GM23338 (cell line): ENCODE results near the gene MCTP1. TPM values are rescaled to one million over a fixed set of nuclear protein-coding genes. Genes with fewer than 3 reads are reported as not detected.

Experiments
- ATAC-seq: fragments of 200-7000 bp; cut with Tn5 transposase; 3 replicates; pipeline ENCODE4 v1.9.1; 2020
- DNase-seq: peaks from one replicate; pipeline ENCODE4 v3.0.0-alpha.2; 2015; ENCODE audit warnings: low spot score
- H2AFZ ChIP-seq: fragments of 200-600 bp; sonication (generic); 2 replicates; pipeline ENCODE4 v1.8.0; 2016; ENCODE audit warnings: antibody characterized with exemption, mild to moderate bottlenecking, moderate library complexity
- H3F3A ChIP-seq: fragments of 200-600 bp; sonication (generic); replicated peaks from 2 replicates; pipeline ENCODE4 v1.8.0; 2017; ENCODE audit warnings: antibody characterized with exemption, mixed run types, low read depth
- H3K27ac ChIP-seq: fragments of 200-600 bp; sonication (generic); 2 replicates; pipeline ENCODE4 v1.6.1; 2016; ENCODE audit warnings: low read depth
- H3K27me3 ChIP-seq: fragments of 200-600 bp; sonication (generic); 2 replicates; pipeline ENCODE4 v1.8.0; 2016; ENCODE audit warnings: mild to moderate bottlenecking, mixed run types, moderate library complexity; ENCODE audit not compliant: insufficient read depth
- H3K36me3 ChIP-seq: fragments of 200-600 bp; sonication (generic); 2 replicates; pipeline ENCODE4 v1.8.0; 2016; ENCODE audit warnings: mild to moderate bottlenecking; ENCODE audit not compliant: insufficient read depth
- H3K4me1 ChIP-seq: fragments of 200-600 bp; sonication (generic); 2 replicates; pipeline ENCODE4 v1.8.0; 2016; ENCODE audit warnings: mild to moderate bottlenecking, moderate library complexity; ENCODE audit not compliant: insufficient read depth
- H3K4me2 ChIP-seq: fragments of 200-600 bp; sonication (generic); 2 replicates; pipeline ENCODE4 v1.7.1; 2017; ENCODE audit warnings: mixed run types
- H3K4me3 ChIP-seq: fragments of 200-600 bp; sonication (generic); 2 replicates; pipeline ENCODE4 v1.6.1; 2016; ENCODE audit warnings: mixed run types
- H3K79me2 ChIP-seq: fragments of 200-600 bp; sonication (generic); replicated peaks from 2 replicates; pipeline ENCODE4 v1.8.0; 2017; ENCODE audit warnings: mild to moderate bottlenecking; ENCODE audit not compliant: insufficient read depth
- H3K9me2 ChIP-seq: fragments of 200-600 bp; sonication (generic); 2 replicates; pipeline ENCODE4 v1.8.0; 2017; ENCODE audit not compliant: insufficient read depth
- H4K20me1 ChIP-seq: fragments of 200-600 bp; sonication (generic); replicated peaks from 2 replicates; pipeline ENCODE4 v1.8.0; 2017; ENCODE audit warnings: mild to moderate bottlenecking; ENCODE audit not compliant: insufficient read depth
- H3K27ac Mint-ChIP-seq: 2 replicates; pipeline ENCODE4 v1.8.0; 2020; ENCODE audit warnings: inconsistent platforms, mild to moderate bottlenecking, moderate library complexity, mixed read lengths
- H3K27me3 Mint-ChIP-seq: 3 replicates; pipeline ENCODE4 v1.8.0; 2022; ENCODE audit warnings: low read depth, mild to moderate bottlenecking, moderate library complexity, mixed read lengths, inconsistent platforms; ENCODE audit not compliant: insufficient read depth, poor library complexity
- H3K36me3 Mint-ChIP-seq: 3 replicates; pipeline ENCODE4 v1.8.0; 2021; ENCODE audit warnings: low read depth, mild to moderate bottlenecking, inconsistent platforms, moderate library complexity, mixed read lengths
- H3K4me1 Mint-ChIP-seq: 3 replicates; pipeline ENCODE4 v1.8.0; 2020; ENCODE audit warnings: mild to moderate bottlenecking, inconsistent platforms, mixed read lengths
- H3K4me3 Mint-ChIP-seq: 3 replicates; pipeline ENCODE4 v1.8.0; 2021; ENCODE audit warnings: moderate library complexity, mild to moderate bottlenecking, inconsistent platforms, mixed read lengths
- H3K9me3 Mint-ChIP-seq: 3 replicates; pipeline ENCODE4 v1.8.0; 2020; ENCODE audit warnings: moderate library complexity, mild to moderate bottlenecking, inconsistent platforms, mixed read lengths
- CREB1 ChIP-seq: fragments of 250-450 bp; sonication (Bioruptor Pico); IDR thresholded peaks from 2 replicates; pipeline ENCODE4 v1.5.0; 2020; ENCODE audit warnings: low read depth, mild to moderate bottlenecking, moderate library complexity
- EZH2 ChIP-seq: fragments of 200-600 bp; sonication (generic); IDR thresholded peaks from one replicate; pipeline ENCODE4 v1.8.0; 2017; ENCODE audit warnings: antibody characterized with exemption, mild to moderate bottlenecking, low read depth; ENCODE audit not compliant: unreplicated experiment
- NANOG ChIP-seq: IDR thresholded peaks from 2 replicates; pipeline ENCODE4 v1.6.1; 2016; ENCODE audit warnings: antibody characterized with exemption, borderline replicate concordance
- POLR2AphosphoS5 ChIP-seq: IDR thresholded peaks from 2 replicates; pipeline ENCODE4 v1.6.1; 2016; ENCODE audit warnings: antibody characterized with exemption, low read depth
- STAT1 ChIP-seq: IDR thresholded peaks from one replicate; pipeline ENCODE4 v1.6.1; 2016; ENCODE audit warnings: antibody characterized with exemption; ENCODE audit not compliant: unreplicated experiment
- ZNF114 ChIP-seq: fragments of 250-450 bp; sonication (Bioruptor Pico); IDR thresholded peaks from 2 replicates; pipeline ENCODE4 v1.5.0; 2020; ENCODE audit warnings: mild to moderate bottlenecking, moderate library complexity
- ZNF331 ChIP-seq: fragments of 250-450 bp; sonication (Bioruptor Pico); IDR thresholded peaks from 2 replicates; pipeline ENCODE4 v1.5.0; 2020; ENCODE audit warnings: low read depth, mild to moderate bottlenecking, moderate library complexity
- polyA plus RNA-seq: library from polyadenylated mRNA; unstranded; fragments of >200 nt; fragmentation: Nextera tagmentation; extraction: Ambion mirVana; gene quantifications from 2 replicates; pipeline ENCODE4 v1.2.1, GENCODE V29; 2016
- total RNA-seq: library from RNA; depleted of rRNA; stranded (reverse); fragments of >200 nt; shearing (Covaris generic); gene quantifications from 2 replicates; pipeline ENCODE4 v1.2.3, GENCODE V29; 2014
- TF ChIP-seq, protein P1 (sequence below): IDR thresholded peaks from 2 replicates; pipeline ENCODE4 v1.6.1; 2016; ENCODE audit warnings: antibody characterized with exemption
- TF ChIP-seq, protein P2 (sequence below): IDR thresholded peaks from one replicate; pipeline ENCODE4 v1.6.1; 2018; ENCODE audit warnings: antibody characterized with exemption; ENCODE audit not compliant: unreplicated experiment
- TF ChIP-seq, protein P3 (sequence below): fragments of 250-450 bp; sonication (Bioruptor Pico); IDR thresholded peaks from 2 replicates; pipeline ENCODE4 v1.5.0; 2020; ENCODE audit warnings: mild to moderate bottlenecking, moderate library complexity
- TF ChIP-seq, protein P4 (sequence below), 2 experiments: fragments of 200-600 bp in 1 of 2; sonication (generic) in 1 of 2; conservative IDR thresholded peaks; 2 replicates each; pipeline versions ENCODE4 v1.5.1 to v1.6.1; 2016 to 2017; ENCODE audit warnings: antibody characterized with exemption in 2 of 2, low read depth in 2 of 2, mild to moderate bottlenecking in 2 of 2, moderate library complexity in 1 of 2

The MCTP1 gene
- total and polyA plus RNA-seq, 2 experiments from 2014 or later: 3.7 to 4.2 TPM

DNA sequence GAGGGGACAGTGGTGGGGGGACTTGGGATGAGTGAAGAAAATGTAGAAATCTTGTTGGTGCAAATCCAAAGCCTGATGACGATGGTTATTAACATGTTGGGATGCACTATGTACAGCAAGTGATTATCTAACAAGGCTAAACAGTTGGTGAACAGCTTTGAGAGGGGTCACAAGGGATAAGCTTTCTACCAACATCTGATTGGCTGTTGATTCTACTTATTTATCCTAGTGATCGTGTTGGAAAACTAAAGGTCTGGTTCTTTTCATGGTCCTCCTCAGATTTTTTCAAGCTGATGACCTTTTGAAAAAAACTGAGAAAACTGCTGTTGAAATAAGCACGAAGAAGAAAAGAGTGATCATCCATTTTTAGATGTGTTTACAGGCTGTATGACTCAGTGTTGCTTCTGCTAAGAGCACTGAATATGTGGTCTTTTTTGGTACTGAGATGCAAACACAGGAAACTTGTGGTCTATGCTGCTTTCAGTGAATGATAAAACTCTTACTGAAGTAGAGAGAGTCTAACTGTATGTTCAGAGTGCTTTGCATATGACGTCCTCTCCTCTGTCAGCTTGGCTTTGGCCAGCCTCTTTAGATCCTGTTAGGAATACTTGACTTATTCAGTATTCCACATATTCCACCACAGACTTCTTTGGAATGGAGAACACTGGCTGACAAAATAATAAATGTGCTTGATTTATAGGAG lies 491.6 kb downstream of the MCTP1 start:
- TF ChIP-seq ZNF331 (no peak), EZH2 (no peak), ZNF114 (no peak), NANOG (no peak), POLR2AphosphoS5 (no peak), STAT1 (no peak), CREB1 (CRISPR knock-in tag) (no peak)
- TF ChIP-seq, protein P1, sequence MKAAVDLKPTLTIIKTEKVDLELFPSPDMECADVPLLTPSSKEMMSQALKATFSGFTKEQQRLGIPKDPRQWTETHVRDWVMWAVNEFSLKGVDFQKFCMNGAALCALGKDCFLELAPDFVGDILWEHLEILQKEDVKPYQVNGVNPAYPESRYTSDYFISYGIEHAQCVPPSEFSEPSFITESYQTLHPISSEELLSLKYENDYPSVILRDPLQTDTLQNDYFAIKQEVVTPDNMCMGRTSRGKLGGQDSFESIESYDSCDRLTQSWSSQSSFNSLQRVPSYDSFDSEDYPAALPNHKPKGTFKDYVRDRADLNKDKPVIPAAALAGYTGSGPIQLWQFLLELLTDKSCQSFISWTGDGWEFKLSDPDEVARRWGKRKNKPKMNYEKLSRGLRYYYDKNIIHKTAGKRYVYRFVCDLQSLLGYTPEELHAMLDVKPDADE: no peak
- TF ChIP-seq, protein P2, sequence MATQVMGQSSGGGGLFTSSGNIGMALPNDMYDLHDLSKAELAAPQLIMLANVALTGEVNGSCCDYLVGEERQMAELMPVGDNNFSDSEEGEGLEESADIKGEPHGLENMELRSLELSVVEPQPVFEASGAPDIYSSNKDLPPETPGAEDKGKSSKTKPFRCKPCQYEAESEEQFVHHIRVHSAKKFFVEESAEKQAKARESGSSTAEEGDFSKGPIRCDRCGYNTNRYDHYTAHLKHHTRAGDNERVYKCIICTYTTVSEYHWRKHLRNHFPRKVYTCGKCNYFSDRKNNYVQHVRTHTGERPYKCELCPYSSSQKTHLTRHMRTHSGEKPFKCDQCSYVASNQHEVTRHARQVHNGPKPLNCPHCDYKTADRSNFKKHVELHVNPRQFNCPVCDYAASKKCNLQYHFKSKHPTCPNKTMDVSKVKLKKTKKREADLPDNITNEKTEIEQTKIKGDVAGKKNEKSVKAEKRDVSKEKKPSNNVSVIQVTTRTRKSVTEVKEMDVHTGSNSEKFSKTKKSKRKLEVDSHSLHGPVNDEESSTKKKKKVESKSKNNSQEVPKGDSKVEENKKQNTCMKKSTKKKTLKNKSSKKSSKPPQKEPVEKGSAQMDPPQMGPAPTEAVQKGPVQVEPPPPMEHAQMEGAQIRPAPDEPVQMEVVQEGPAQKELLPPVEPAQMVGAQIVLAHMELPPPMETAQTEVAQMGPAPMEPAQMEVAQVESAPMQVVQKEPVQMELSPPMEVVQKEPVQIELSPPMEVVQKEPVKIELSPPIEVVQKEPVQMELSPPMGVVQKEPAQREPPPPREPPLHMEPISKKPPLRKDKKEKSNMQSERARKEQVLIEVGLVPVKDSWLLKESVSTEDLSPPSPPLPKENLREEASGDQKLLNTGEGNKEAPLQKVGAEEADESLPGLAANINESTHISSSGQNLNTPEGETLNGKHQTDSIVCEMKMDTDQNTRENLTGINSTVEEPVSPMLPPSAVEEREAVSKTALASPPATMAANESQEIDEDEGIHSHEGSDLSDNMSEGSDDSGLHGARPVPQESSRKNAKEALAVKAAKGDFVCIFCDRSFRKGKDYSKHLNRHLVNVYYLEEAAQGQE: no peak
- TF ChIP-seq, protein P3, sequence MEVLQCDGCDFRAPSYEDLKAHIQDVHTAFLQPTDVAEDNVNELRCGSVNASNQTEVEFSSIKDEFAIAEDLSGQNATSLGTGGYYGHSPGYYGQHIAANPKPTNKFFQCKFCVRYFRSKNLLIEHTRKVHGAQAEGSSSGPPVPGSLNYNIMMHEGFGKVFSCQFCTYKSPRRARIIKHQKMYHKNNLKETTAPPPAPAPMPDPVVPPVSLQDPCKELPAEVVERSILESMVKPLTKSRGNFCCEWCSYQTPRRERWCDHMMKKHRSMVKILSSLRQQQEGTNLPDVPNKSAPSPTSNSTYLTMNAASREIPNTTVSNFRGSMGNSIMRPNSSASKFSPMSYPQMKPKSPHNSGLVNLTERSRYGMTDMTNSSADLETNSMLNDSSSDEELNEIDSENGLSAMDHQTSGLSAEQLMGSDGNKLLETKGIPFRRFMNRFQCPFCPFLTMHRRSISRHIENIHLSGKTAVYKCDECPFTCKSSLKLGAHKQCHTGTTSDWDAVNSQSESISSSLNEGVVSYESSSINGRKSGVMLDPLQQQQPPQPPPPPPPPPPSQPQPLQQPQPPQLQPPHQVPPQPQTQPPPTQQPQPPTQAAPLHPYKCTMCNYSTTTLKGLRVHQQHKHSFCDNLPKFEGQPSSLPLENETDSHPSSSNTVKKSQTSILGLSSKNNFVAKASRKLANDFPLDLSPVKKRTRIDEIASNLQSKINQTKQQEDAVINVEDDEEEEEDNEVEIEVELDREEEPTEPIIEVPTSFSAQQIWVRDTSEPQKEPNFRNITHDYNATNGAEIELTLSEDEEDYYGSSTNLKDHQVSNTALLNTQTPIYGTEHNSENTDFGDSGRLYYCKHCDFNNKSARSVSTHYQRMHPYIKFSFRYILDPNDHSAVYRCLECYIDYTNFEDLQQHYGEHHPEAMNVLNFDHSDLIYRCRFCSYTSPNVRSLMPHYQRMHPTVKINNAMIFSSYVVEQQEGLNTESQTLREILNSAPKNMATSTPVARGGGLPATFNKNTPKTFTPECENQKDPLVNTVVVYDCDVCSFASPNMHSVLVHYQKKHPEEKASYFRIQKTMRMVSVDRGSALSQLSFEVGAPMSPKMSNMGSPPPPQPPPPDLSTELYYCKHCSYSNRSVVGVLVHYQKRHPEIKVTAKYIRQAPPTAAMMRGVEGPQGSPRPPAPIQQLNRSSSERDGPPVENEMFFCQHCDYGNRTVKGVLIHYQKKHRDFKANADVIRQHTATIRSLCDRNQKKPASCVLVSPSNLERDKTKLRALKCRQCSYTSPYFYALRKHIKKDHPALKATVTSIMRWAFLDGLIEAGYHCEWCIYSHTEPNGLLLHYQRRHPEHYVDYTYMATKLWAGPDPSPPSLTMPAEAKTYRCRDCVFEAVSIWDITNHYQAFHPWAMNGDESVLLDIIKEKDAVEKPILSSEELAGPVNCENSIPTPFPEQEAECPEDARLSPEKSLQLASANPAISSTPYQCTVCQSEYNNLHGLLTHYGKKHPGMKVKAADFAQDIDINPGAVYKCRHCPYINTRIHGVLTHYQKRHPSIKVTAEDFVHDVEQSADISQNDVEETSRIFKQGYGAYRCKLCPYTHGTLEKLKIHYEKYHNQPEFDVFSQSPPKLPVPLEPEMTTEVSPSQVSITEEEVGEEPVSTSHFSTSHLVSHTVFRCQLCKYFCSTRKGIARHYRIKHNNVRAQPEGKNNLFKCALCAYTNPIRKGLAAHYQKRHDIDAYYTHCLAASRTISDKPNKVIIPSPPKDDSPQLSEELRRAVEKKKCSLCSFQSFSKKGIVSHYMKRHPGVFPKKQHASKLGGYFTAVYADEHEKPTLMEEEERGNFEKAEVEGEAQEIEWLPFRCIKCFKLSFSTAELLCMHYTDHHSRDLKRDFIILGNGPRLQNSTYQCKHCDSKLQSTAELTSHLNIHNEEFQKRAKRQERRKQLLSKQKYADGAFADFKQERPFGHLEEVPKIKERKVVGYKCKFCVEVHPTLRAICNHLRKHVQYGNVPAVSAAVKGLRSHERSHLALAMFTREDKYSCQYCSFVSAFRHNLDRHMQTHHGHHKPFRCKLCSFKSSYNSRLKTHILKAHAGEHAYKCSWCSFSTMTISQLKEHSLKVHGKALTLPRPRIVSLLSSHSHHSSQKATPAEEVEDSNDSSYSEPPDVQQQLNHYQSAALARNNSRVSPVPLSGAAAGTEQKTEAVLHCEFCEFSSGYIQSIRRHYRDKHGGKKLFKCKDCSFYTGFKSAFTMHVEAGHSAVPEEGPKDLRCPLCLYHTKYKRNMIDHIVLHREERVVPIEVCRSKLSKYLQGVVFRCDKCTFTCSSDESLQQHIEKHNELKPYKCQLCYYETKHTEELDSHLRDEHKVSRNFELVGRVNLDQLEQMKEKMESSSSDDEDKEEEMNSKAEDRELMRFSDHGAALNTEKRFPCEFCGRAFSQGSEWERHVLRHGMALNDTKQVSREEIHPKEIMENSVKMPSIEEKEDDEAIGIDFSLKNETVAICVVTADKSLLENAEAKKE (CRISPR knock-in tag): no peak
- TF ChIP-seq, protein P4, sequence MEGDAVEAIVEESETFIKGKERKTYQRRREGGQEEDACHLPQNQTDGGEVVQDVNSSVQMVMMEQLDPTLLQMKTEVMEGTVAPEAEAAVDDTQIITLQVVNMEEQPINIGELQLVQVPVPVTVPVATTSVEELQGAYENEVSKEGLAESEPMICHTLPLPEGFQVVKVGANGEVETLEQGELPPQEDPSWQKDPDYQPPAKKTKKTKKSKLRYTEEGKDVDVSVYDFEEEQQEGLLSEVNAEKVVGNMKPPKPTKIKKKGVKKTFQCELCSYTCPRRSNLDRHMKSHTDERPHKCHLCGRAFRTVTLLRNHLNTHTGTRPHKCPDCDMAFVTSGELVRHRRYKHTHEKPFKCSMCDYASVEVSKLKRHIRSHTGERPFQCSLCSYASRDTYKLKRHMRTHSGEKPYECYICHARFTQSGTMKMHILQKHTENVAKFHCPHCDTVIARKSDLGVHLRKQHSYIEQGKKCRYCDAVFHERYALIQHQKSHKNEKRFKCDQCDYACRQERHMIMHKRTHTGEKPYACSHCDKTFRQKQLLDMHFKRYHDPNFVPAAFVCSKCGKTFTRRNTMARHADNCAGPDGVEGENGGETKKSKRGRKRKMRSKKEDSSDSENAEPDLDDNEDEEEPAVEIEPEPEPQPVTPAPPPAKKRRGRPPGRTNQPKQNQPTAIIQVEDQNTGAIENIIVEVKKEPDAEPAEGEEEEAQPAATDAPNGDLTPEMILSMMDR (conservative IDR thresholded peaks at IDR 0.05; ENCODE audit: low read depth in 2 of 2): no peak
- DNase-seq (no peak), ATAC-seq (no peak)
- no peaks in the 10 kb centered on the region for H3K36me3 Mint-ChIP-seq
- peaks cover 4% of the 10 kb centered on the region for H3K4me1 Mint-ChIP-seq
- Histone ChIP-seq H3K79me2 (no peaks in the 10 kb centered on the region), H3K27ac (no peak overlapping the region), H3K4me3 (no peak overlapping the region), H2AFZ (no peak overlapping the region), H3K27me3 (no peaks in the 10 kb centered on the region), H3K36me3 (no peaks in the 10 kb centered on the region), H3K4me1 (peaks cover 4% of the 10 kb centered on the region; the same call in 1 of the 2 replicates), H3K4me2 (no peak overlapping the region), H3F3A (no peaks in the 10 kb centered on the region), H4K20me1 (no peaks in the 10 kb centered on the region), H3K9me2 (no peaks in the 10 kb centered on the region)
- H3K27me3 Mint-ChIP-seq: no peaks in the 10 kb centered on the region
- H3K27ac Mint-ChIP-seq: no peak overlapping the region
- H3K9me3 Mint-ChIP-seq: no peaks in the 10 kb centered on the region
- no peak overlapping the region for H3K4me3 Mint-ChIP-seq
